Islet of Langerhans (tissue), 1 donor: Measurements from ENCODE around the gene P2RX1.

Experiments
- FAIRE-seq: peaks from one replicate; lab custom pipeline; 2011; peaks lifted over from hg19 to GRCh38; lab: Jason Lieb, UNC

Gene P2RX1

DNA sequence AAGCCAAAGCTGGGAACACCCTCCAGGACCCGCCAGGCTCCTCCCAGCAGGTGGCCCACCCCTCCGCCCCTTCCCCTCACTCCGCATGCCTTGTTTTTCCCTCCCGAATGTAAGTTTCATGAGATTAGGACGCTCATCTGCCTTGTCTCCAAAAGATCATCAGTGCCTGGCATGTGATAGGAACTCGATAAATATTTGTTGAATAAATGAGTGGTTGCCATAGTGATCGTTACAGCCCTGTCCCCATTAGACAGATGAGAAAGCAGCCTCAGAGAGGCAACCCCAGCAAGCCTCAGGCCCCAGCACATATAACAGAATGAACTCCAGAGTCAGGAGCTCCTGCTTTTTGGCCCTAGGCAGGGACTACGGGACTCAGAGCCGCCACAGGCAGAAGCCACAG, 28.5 kb downstream of the P2RX1 start:
- no peak for FAIRE-seq

DNA sequence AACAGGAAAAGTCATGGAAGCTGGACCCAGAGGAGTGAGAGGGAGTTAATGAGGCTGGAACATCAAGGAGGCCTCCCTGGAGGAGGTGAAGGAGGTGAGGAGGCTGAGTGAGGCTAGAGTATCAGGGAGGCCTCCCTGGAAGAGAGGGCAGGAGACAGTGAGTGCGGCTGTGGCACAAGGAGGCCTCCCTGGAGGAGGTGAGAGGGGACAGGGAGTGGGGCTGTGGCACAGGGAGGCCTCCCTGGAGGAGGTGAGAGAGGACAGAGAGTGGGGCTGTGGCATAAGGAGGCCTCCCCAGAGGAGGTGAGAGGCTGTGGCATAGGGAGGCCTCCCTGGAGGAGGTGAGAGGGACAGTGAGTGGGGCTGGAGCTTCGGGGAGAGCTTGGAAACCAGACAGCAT, 28.9 kb downstream of the P2RX1 start:
- no peak for FAIRE-seq

DNA sequence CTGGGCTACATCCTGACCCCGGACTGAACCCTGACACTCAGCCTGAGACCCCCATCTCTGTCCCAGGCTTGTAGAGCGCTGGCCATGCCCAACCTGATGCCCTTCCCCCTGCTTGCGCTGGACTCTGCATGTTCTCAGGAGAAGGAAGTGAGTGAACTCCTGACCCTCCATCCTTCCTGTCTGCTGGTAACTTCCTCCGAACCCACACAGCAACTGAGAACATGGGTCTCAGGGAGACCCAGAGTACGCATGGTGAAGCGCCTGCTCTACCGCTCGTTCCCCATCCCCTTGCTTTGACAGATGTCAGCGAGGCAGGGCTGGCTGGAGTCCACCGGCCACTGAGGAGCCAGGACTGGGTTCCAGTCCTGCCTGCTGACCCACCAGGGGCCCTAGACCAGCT, 29.5 kb downstream of the P2RX1 start:
- FAIRE-seq: no peak

DNA sequence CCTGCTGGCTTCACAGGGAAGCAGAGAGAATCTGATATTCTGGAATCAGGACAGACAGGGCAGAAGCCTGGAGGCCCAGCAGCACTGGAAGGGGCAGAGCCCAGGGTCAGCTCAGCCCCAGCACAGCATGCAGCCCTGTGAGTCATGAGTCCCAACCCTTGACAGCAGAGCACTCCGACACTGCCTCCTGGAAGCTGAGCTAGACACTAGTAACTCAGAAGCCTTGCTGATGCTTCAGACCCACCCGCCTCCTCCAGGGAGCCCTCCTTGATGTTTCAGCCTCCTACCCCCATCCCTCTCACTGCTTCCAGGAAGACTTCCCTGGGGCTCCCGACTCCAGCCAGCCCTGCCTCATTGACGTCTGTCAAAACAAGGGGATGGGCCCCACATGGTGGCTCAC, 30.3 kb downstream of the P2RX1 start:
- no peak for FAIRE-seq

DNA sequence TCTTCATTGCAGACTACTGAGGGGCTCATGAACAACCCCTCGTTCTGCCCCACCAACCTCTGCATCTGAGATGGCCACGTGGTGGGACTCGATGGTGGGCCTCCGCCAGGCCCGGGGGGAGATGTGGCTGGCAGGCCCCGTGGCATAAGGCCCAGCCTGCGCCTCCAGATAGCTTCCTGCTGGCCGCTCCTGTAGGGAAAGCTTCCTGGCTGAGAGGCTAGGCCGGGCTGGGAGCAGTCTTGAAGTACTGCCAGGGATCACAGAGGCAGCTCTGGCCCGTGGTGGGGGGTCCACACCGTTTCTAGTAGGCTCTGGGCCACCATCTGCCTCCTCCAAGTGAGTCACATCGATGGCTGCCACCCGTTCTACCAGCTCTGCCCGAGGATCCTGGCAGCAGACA, 31.0 kb downstream of the P2RX1 start:
- FAIRE-seq: no peak

DNA sequence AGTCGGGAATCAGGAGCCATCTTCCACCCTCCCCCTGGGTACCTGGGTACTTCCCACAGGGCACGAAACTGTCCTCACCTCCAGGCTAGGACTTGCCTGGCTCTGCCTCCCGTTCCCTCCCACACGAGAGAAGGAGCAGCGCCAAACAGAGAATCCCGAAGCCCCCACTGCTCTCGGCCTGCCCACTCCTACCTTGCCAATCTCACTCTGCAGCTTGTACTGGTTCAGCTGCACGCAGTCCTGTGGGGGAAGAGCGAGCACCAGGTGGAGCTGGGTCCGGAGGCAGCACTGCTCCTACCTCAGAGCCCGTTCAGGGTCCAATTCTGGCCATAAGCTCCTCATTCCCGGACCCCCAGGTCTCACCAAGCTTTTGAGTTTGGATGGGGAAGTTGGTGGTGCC, 32.1 kb downstream of the P2RX1 start:
- FAIRE-seq: no peak

DNA sequence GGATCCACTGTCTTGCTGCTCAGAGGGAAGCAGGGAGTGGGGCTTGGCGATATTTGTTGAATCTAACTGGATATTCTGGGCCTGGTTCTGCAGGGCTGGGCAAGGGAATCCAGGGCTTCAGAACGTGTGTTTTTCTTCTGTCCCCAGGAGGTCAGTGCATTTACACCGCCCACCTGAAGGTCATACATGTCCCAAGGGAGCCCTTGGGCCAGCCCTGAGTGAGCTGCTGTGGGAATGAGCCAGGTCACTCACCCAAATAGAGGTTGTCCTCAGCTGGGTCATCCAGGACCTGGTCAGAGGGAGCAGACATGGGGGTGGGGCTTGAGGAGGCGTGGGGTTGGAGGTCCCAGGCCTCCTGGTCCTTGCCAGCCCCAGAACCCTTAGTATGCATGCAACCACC, 34.0 kb downstream of the P2RX1 start:
- FAIRE-seq: no peak

DNA sequence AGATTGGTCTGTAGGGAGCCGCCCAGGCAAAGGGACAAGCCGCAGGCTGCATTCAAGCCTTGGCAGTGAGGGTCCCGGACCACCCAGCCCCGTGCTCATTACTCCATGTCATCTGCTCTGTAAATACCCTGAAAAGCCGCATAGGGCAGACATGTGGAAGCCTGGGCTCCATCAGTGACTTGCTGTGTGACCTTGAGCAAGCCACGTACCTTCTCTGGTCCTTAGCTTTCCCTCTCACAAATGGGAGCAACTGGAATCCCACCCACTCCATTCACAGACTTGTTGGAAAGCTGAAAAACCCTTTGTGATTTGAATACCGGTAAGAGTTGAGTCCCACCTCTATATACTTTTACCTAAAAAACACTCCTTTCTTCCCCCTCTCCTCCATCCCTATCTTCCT, 35.3 kb downstream of the P2RX1 start:
- FAIRE-seq: no peak

DNA sequence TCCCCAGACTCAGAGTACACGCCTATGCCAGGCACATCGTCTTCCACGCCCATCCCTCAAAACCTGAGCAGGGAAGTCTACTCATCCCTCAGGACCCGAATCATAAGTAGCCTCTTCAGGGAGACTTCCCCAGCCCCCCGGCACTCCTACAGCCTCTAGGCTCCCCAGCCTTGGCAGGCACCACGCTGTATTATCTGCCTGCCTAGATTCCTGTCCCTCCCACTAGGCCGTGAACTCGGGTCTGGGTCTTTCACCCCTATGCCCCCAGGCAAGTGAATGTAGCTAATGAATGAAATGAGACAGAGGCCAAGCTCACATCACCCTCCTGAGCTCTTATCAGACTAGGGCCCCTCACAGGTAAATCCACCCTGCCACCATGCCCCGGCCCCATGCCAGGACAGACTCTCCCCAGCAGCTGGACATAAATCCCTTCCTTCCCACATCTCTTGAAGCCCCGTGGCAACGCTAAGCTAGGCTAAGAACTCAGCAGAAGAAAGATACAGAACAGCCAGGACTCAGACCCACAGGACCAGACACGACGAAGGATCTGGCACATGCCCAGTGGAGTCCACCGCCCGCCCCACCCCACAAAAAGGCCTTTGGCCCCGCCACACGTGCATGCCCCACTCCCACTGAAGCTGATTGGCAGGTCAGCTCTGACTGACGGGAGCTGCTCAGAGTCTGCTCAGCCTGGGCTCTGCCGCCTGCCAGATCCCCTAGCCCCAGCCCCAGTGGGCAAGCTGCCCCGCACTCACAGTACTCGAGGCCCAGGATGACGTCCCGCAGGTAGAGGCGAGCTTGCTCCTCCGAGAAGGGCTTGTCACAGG, 36.5 kb downstream of the P2RX1 start:
- FAIRE-seq: no peak

DNA sequence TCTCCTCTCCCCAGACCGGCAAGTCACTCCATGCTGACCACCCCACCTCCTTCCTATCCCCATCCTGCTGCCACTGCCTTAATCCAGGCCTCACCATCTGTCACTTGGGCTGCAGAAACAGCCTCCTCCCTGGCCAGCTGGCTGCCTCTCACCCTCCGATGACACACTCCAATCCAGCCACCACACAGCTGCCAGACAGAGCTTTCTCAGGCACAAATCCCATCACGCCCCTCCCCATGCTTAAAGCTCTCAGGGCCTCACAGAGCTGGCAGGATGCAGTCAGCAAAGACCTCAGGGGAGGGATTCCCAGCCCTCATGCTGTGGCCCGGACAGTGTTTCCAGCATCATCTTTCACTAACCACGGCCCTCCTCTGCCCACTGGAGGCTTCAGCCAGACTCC, 37.1 kb downstream of the P2RX1 start:
- peak; percentile 9 for FAIRE-seq

DNA sequence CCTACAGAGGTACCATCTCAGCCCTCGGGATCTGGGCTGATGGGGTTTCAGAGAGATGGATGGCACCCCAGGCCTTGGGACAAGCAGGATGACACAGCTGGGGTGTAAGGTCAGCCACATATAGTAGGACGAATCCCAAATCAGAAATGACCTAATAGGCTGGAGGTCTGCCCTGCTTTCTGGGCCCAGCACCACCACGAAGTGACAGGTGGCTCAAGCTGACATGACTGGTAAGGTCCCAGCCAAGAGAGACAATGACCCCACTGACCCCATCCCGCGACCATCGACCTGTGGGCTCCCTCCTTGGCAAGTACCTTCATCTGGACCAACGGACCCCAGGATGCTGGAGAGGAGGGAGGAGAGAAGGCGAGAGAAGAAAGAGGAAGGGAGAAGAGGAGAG, 39.0 kb downstream of the P2RX1 start:
- FAIRE-seq: no peak

DNA sequence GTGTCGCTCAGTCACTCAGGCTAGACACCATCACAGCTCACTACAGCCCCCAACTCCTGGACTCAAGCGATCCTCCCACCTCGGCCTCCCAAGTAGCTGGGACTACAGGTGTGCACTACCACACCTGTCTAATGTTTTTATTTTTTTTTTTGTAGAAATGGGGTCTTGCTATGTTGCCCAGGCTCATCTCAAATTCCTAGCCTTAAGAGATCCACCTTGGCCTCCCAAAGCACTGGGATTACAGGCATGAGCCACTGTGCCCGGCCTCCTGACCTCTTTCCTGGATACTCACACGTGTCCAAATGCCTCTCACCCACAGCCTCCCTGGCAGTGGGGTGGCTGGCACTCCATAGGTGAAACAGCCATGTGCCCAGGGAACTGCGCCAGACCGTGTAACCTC, 40.9 kb downstream of the P2RX1 start:
- FAIRE-seq: no peak

DNA sequence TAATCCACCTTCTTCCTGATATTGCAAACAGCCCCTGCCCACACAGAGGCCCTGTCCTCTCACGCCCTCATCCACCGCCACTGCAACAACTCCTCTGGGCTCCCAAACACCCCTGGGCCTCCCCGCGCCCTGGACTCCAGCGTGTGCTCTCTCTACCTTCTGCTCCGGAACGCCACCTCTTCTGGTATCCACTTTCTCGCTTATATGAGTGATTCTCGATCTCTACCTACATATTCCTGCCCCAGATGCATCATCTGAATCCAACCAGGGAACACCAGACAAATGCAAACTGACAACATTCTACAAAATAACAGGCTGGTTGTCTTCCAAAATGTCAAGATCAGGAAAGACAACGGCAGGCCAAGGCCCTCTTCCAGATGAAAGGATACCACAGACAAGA, 42.4 kb downstream of the P2RX1 start:
- no peak for FAIRE-seq

DNA sequence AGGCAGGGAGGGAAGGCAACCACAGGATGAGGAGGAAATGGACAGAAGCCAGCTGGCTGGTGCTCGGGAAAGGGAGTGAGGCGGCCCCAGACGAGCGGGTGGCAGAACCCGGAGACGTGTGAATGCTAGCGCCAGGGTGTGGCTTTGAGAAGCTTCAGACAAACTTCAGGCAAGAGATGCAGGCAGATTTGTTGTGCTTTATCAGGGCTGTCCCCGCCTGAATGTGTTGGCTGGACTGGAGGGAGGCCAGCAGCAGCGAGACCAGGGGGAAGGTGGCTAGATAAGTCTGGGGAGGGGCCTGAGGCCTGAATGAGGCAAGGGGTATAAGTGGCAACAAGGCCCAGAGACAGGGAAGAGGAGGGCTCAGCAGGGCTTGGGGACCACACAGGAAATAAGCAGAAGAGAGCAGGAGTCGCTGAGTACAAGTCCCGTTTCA, 45.4 kb downstream of the P2RX1 start:
- FAIRE-seq: no peak

DNA sequence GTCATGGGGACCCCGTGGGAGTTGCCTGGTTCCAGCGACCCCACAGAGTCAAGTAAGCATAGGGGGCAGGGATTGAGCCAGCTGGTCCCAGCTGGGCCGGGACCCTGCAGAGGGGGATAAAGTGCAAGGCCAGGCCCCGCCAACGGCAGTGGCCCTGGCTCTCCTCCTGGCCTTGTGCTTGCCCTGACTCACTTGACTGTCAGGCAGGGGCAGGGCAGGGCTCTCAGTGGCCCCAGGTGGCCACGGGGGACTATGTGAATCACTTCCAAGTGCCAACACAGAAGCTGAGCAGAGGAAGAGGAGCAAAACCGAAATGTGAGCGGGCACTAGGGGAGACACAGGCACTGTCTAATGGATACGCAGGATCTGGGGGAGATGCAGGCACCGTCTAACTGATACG, 48.7 kb downstream of the P2RX1 start:
- no peak for FAIRE-seq

DNA sequence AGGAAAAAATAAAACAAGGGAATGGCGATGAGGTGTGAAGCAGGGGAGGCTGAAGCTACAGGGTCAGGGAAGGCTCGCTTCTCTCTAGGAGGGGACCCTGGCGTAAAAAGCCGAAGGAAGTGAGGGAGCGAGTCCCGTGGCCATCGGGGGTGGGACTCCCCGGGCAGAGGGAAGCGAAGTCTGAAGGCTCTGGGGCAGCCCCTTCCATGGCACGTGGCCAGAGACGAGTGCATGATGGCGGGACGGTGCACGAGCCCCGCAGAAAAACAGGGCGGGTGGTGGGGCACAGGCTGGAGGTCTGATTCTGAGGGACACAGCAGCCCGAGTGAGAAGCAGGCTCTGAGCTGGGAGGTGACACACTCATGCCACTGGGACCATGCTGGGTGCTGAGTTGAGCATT, 49.2 kb downstream of the P2RX1 start:
- no peak for FAIRE-seq

DNA sequence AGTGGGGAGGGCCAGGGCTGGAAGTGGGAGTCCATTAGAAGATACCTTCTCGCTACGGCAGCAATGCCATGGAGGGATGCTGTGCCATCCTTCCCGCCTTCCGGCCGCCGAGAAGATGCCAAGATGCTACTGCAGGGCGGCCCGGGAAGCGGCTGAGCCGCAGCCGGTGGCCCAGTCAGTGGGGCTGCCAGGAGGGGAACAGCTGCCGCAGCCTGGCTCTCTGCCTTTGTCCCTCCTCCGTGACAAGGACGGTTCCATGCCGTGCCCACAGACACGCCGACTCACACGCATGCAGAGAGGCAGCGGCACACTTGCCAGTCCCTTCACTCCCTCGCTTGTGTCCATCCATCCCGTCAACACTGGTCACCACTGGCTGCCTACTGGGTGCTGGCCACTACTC, 50.0 kb downstream of the P2RX1 start:
- FAIRE-seq: no peak

DNA sequence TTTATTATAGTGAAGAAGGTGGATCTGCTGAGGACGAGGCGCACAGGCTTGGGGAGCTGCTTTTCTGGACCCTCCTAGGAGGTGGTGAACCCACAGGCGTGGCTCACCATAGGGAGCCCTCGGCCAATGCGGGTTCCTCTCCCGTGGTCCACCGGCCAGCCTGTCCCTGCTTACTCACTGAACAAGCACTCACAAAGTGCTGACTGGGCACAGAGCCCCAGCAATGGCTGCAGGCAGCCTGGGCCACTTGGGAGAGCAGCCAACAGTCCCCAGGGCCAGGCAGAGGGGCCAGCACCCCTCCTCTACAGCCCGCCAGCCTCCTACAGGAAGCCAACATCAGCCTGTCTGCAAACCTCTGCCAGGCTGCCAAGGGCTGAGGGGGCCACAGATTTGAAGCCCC, 51.1 kb downstream of the P2RX1 start:
- FAIRE-seq: no peak

DNA sequence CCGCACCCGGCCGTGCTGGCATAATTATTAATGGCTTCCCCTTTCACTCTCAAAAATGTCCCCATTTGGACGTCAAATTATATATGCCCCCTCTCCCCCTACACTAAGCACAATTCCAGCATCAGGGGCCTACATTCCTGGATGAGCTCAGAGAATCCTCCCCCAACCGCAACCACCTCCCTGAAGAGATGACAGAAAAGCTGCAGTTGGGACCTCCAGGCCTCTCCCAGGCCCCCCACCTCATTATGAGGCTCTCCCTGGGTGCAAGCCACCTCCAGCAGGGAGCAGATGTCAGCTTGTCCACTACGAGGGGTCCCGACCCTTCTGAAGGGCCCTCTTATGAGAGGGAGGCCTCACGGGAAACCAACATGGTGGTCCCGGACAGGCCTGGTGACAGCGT, 51.7 kb downstream of the P2RX1 start:
- FAIRE-seq: no peak

DNA sequence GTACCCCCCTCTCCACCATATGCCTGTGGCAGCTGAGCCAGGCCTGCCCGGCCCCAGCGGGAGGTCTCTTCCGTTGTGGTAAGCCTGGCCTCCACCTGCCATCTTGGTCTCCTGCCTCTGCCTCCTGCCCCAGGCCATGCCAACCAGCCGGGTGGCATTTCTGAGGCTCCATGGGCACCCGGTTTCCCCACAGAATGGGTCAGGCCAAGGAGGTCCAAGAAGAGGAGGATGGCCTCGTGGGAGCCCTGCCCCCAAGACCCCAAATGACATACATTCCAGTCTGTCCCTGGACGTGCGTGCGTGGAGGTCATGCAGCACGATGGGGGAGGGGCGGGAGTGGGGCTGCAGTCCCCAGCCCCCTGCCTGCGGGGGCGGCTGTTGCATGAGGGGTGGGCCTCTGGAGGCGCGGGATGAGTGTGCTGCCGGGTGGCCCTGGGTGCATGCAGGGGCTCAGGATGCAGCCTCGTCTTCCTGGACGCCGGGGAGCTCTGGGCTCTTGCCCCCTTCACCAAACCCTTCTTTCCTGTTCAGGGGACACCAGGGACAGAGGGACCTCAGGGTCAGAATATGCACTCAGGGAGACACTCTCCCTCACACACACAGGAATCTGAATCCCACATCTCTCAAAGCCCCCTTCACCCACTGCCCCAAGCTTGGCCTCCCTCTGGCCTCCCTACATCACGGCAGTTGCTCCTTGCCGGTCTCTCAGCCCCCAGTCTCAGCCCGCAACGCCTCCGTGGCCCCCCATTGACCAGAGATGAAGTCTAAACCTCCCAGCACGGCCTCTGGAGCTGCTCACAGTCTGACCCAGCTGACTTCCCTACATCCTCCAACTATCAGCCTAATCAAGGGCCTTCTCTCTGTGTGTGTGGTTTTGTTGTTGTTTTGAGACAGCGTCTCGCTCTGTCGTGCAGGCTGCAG, 54.2 kb downstream of the P2RX1 start:
- FAIRE-seq: no peak

DNA sequence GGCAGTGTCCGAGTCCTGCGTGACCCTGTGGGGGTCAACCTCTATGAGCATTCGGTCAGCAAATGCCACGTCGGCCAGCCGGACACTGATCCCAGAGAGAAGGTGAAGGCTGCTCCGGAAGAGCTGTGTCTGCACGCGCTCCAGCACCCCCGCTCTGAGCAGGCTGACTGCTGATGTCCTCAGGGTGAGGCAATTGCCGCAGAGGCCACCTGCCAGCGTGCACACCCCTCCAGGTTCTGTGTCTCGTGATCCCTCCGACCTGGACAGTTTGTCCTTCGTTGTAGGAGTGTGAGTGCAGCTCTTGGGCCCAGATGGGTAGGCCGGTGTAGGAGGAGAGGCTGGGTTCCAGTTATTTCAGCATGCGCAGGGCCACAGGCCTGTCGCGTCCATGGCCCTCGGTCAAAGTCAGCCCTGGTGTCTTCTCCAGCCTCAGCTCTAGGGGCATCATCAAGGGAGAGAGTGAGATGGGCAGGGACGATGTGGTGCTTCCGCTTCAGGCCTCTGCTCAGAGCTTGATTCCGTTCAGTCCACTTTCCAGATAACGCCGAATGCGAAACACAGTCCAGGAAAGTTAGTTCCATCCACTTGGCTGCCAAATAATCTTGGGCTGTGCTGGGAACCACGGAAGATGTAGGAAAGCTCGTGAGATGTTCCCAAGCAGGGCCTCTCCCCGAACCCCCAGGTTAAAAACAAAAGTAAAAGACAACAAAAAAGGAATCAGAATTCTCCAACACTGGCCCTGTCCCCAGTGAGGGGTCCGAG, 55.1 kb downstream of the P2RX1 start:
- FAIRE-seq: no peak

DNA sequence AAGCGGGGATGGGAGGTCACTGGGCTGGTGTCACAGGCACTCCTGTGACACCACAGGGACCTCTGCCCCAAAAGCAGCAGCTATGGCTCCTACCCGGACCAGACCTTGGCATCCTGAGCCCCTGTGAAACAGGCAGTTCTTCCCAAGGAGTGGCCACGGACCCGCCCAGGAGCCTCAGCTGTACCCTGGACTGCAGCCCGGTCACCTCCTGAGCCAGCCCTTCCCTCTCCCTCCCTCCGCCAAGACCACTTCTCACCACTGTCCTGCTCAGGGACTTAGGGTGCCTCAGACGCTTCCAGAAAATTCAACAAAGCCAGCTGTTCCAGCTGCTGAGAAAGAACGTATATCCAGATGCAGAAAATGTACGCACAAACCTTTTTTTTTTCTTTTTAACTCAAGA, 56.3 kb downstream of the P2RX1 start:
- FAIRE-seq: no peak
